Tibial nerve (tissue), 4 donors: ENCODE data around the gene DIP2A. TPM values are rescaled to one million over a fixed set of nuclear protein-coding genes. Genes with fewer than 3 reads are reported as not detected.

Experiments used
- DNase-seq, 2 donors: peaks; one replicate each; pipeline ENCODE4 v3.0.0-alpha.2; 2019; ENCODE audit warnings: low spot score in 2 of 2
- H3K27ac ChIP-seq, 4 donors: fragments of 200-600 bp; sonication (generic) in 3 of 4; one replicate each; pipeline ENCODE4 v1.5.1; 2017 to 2019; ENCODE audit warnings: mild to moderate bottlenecking in 1 of 4
- H3K27me3 ChIP-seq, 2 donors: fragments of 200-600 bp; sonication (generic) in 1 of 2; one replicate each; pipeline versions ENCODE4 v1.5.1 to v1.6.0; 2017 to 2019
- H3K36me3 ChIP-seq, 3 donors: fragments of 200-600 bp; sonication (generic); one replicate each; pipeline ENCODE4 v1.5.1; 2018 to 2019
- H3K4me1 ChIP-seq, 4 donors: fragments of 200-600 bp; sonication (generic) in 3 of 4; one replicate each; pipeline ENCODE4 v1.5.1; 2017 to 2019
- H3K4me3 ChIP-seq, 4 donors: fragments of 200-600 bp; sonication (generic) in 3 of 4; one replicate each; pipeline ENCODE4 v1.5.1; 2017 to 2019; ENCODE audit warnings: mild to moderate bottlenecking in 1 of 4, moderate library complexity in 1 of 4
- H3K9me3 ChIP-seq, 4 donors: fragments of 200-600 bp; sonication (generic) in 3 of 4; one replicate each; pipeline ENCODE4 v1.5.1; 2017 to 2019
- EP300 ChIP-seq, 2 donors: sonication (generic); formaldehyde crosslinking; IDR thresholded peaks; one replicate each; pipeline ENCODE4 v1.6.1; 2017; ENCODE audit warnings: antibody characterized with exemption in 2 of 2, mild to moderate bottlenecking in 1 of 2
- POLR2A ChIP-seq, 2 donors: fragments of 450-650 bp; IDR thresholded peaks; one replicate each; pipeline ENCODE4 v1.6.1; 2017; ENCODE audit warnings: antibody characterized with exemption in 2 of 2, mild to moderate bottlenecking in 2 of 2, moderate library complexity in 2 of 2
- WGBS, 2 donors: methylation state at CpG; one replicate each; pipeline ENCODE4 v1.1.5; 2018; 5-methylcytosine and 5-hydroxymethylcytosine counted together
- total RNA-seq, 4 donors: library from RNA; depleted of rRNA; stranded (reverse); fragments of >200 nt; gene quantifications; one replicate each; pipeline ENCODE4 v1.1.0, GENCODE V29; 2016
- TF ChIP-seq, protein P1 (sequence below), 5 experiments: fragments of 200-600 bp in 3 of 5; fragments of 450-650 bp in 2 of 5; sonication (generic) in 3 of 5; IDR thresholded peaks; one replicate each; pipeline ENCODE4 v1.5.1; 2016 to 2019; ENCODE audit warnings: antibody characterized with exemption in 5 of 5, mild to moderate bottlenecking in 3 of 5, moderate library complexity in 2 of 5

DIP2A gene
- total RNA-seq, 4 donors from 2014 or later: 55.5 to 67.2 (median 59.8) TPM

DNA sequence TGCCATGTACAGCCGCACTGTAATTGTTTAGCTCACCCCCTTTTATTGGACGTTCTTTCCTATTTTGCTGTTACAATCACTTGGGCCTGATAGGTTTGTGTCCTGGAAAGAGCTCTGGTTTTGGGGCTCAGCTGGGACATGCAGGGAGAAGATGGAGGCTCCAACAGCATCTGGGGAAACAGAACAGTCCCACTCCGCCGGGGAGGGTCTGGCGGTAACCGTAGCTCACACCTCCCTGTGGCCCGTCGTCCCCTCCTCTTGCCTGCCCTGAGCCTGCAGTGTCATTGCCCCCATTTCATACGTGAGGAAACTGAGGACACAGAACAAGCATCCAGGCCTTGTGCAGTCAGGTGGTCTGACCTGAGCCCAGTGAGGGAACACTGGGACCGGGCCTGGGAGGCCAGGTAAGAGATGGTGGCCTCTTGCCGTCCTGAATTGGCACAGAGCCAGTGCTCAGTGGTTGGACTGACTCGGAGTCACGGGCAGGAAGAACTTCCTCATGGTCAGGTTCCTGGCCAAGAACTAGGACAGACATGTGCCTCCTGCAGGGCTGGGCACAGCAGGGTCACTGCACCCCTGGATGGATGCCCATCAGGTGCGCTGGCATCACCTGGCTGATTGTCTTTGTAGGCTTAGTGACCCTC lies 104.4 kb downstream of the DIP2A start:
- DNase-seq: no peak
- WGBS, 2 donors: 84 to 87% methylated on average over 13 of the region's 14 CpGs
- Histone ChIP-seq H3K27me3 (no peaks in the 10 kb centered on the region), H3K4me3 (no peak overlapping the region), H3K27ac (no peak overlapping the region), H3K4me1 (no peaks in the 10 kb centered on the region), H3K36me3 (peaks cover 0 to 94% (median 18%) of the 10 kb centered on the region in 3 donors), H3K9me3 (no peaks in the 10 kb centered on the region)
- TF ChIP-seq EP300 (IDR thresholded peaks at IDR 0.05): no peak
- TF ChIP-seq, protein P1, sequence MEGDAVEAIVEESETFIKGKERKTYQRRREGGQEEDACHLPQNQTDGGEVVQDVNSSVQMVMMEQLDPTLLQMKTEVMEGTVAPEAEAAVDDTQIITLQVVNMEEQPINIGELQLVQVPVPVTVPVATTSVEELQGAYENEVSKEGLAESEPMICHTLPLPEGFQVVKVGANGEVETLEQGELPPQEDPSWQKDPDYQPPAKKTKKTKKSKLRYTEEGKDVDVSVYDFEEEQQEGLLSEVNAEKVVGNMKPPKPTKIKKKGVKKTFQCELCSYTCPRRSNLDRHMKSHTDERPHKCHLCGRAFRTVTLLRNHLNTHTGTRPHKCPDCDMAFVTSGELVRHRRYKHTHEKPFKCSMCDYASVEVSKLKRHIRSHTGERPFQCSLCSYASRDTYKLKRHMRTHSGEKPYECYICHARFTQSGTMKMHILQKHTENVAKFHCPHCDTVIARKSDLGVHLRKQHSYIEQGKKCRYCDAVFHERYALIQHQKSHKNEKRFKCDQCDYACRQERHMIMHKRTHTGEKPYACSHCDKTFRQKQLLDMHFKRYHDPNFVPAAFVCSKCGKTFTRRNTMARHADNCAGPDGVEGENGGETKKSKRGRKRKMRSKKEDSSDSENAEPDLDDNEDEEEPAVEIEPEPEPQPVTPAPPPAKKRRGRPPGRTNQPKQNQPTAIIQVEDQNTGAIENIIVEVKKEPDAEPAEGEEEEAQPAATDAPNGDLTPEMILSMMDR (IDR thresholded peaks at IDR 0.05): no peak
- no peak for TF ChIP-seq POLR2A (IDR thresholded peaks at IDR 0.05)

GRCh38 chr21:46564391-46564790 lies 105.7 kb downstream of the DIP2A start:
- Histone ChIP-seq H3K4me3 (no peak overlapping the region), H3K27me3 (no peaks in the 10 kb centered on the region), H3K27ac (no peak overlapping the region), H3K9me3 (no peaks in the 10 kb centered on the region), H3K36me3 (peaks cover 0 to 99% (median 18%) of the 10 kb centered on the region in 3 donors), H3K4me1 (no peaks in the 10 kb centered on the region)
- 88 to 96% methylated on average over 9 to 10 of the region's 10 CpGs for WGBS, 2 donors
- DNase-seq: no peak
- TF ChIP-seq EP300 (IDR thresholded peaks at IDR 0.05) (no peak), POLR2A (IDR thresholded peaks at IDR 0.05) (no peak)
- TF ChIP-seq, protein P1 (IDR thresholded peaks at IDR 0.05): no peak

DNA sequence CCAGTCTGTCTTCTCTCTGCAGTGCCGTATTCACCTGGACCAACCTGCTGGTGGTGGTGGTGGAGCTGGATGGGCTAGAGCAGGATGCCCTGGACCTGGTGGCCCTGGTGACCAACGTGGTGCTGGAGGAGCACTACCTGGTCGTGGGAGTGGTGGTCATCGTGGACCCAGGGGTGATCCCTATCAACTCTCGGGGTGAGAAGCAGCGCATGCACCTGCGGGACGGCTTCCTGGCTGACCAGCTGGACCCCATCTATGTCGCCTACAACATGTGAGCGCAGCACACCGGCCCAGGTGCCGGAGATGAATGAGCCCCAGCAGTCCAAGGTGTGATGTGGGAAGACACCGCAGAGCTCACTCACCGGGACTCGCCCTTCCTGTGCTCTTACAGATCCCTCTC lies 108.7 kb downstream of the DIP2A start:
- Histone ChIP-seq H3K27ac (no peak overlapping the region), H3K27me3 (no peaks in the 10 kb centered on the region), H3K36me3 (peaks cover 0 to 98% (median 21%) of the 10 kb centered on the region in 3 donors), H3K4me3 (no peak overlapping the region), H3K9me3 (peaks cover 0 to 8% (median 0%) of the 10 kb centered on the region in 4 donors), H3K4me1 (no peaks in the 10 kb centered on the region)
- TF ChIP-seq POLR2A (IDR thresholded peaks at IDR 0.05) (no peak), EP300 (IDR thresholded peaks at IDR 0.05) (no peak)
- TF ChIP-seq, protein P1 (IDR thresholded peaks at IDR 0.05): no peak
- DNase-seq: no peak
- 93 to 95% methylated on average over 15 of the region's 15 CpGs for WGBS, 2 donors

DNA sequence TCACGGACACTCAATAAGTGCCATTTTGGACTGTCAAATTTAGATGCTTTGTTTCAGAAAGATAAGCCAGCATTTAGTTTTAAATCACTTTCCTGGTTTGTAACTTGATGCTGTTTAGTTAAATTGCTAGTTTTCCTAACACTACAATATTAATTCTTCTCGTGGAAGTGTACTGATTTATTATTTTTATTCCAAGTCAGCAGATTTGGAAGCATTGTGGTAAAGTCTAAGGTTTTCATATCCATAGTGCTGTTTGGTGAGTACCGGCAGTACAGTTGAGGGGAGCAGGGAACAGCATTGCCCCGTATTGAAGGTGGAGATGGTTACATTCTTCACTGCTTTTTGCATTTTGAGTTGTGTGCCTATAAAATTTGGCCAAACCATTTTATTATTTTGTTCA lies 109.9 kb downstream of the DIP2A start:
- WGBS, 2 donors: 94 to 97% methylated on average over 4 of the region's 4 CpGs
- H3K27me3 ChIP-seq: no peaks in the 10 kb centered on the region
- no peaks in the 10 kb centered on the region for H3K4me1 ChIP-seq
- DNase-seq: no peak
- no peak overlapping the region for H3K27ac ChIP-seq
- peaks cover 0 to 18% (median 0%) of the 10 kb centered on the region in 4 donors for H3K9me3 ChIP-seq
- TF ChIP-seq POLR2A (IDR thresholded peaks at IDR 0.05): no peak
- TF ChIP-seq EP300 (IDR thresholded peaks at IDR 0.05): no peak
- H3K4me3 ChIP-seq: no peak overlapping the region
- peaks cover 0 to 96% (median 21%) of the 10 kb centered on the region in 3 donors for H3K36me3 ChIP-seq

GRCh38 chr21:46569081-46569480 lies 110.4 kb downstream of the DIP2A start:
- Histone ChIP-seq H3K27ac (no peak overlapping the region), H3K36me3 (peaks cover 0 to 91% (median 21%) of the 10 kb centered on the region in 3 donors), H3K9me3 (peaks cover 0 to 18% (median 0%) of the 10 kb centered on the region in 4 donors), H3K27me3 (no peaks in the 10 kb centered on the region), H3K4me3 (no peak overlapping the region), H3K4me1 (no peaks in the 10 kb centered on the region)
- no peak for TF ChIP-seq EP300 (IDR thresholded peaks at IDR 0.05)
- TF ChIP-seq, protein P1 (IDR thresholded peaks at IDR 0.05): no peak
- no peak for TF ChIP-seq POLR2A (IDR thresholded peaks at IDR 0.05)
- DNase-seq: no peak
- WGBS, 2 donors: 94 to 98% methylated on average over 1 of the region's 1 CpG
